SK-N-SH treated with all-trans-retinoic acid at 6 μM for 48 hours (cell line): ENCODE results near the gene SLC38A2.

Source experiments
- ATAC-seq: fragments of 200-7000 bp; cut with Tn5 transposase; 3 replicates; pipeline ENCODE4 v1.9.1; 2020; ENCODE audit warnings: mild to moderate bottlenecking, moderate library complexity
- ARNTL ChIP-seq: fragments of 450-650 bp; formaldehyde crosslinking; IDR thresholded peaks from 2 replicates; pipeline ENCODE4 v1.5.0; 2020; ENCODE audit warnings: low read depth, mild to moderate bottlenecking, moderate library complexity, borderline replicate concordance
- BACH2 ChIP-seq: fragments of 250-450 bp; sonication (Bioruptor Pico); IDR thresholded peaks from 2 replicates; pipeline ENCODE4 v1.9.0; 2021; ENCODE audit warnings: mild to moderate bottlenecking, borderline replicate concordance
- CSDC2 ChIP-seq: fragments of 250-450 bp; sonication (Bioruptor Pico); IDR thresholded peaks from 2 replicates; pipeline ENCODE4 v1.5.0; 2020; ENCODE audit warnings: mild to moderate bottlenecking, moderate library complexity
- ESRRG ChIP-seq: fragments of 250-450 bp; sonication (Bioruptor Pico); IDR thresholded peaks from 2 replicates; pipeline ENCODE4 v1.6.1; 2021; ENCODE audit warnings: mild to moderate bottlenecking
- GLIS3 ChIP-seq: fragments of 250-450 bp; sonication (Bioruptor Pico); IDR thresholded peaks from 2 replicates; pipeline ENCODE4 v1.5.0; 2020; ENCODE audit warnings: mild to moderate bottlenecking, moderate library complexity
- ISL1 ChIP-seq: fragments of 250-450 bp; sonication (Bioruptor Pico); IDR thresholded peaks from 2 replicates; pipeline ENCODE4 v2.1.2; 2022; ENCODE audit warnings: mild to moderate bottlenecking, moderate library complexity
- OSR1 ChIP-seq: fragments of 250-450 bp; sonication (Bioruptor Pico); IDR thresholded peaks from 2 replicates; pipeline ENCODE4 v1.8.0; 2022; ENCODE audit warnings: moderate library complexity, mild to moderate bottlenecking, inconsistent platforms
- PPARA ChIP-seq: fragments of 250-450 bp; sonication (Bioruptor Pico); IDR thresholded peaks from 2 replicates; pipeline ENCODE4 v1.5.0; 2020; ENCODE audit warnings: mild to moderate bottlenecking, borderline replicate concordance
- RARB ChIP-seq: fragments of 250-450 bp; sonication (Bioruptor Pico); IDR thresholded peaks from 2 replicates; pipeline ENCODE4 v1.8.0; 2021; ENCODE audit warnings: mild to moderate bottlenecking, moderate library complexity
- SNAI2 ChIP-seq: fragments of 250-450 bp; sonication (Bioruptor Pico); IDR thresholded peaks from 2 replicates; pipeline ENCODE4 v1.5.0; 2020; ENCODE audit warnings: mild to moderate bottlenecking, moderate library complexity
- TCF4 ChIP-seq: fragments of 250-450 bp; sonication (Bioruptor Pico); IDR thresholded peaks from 2 replicates; pipeline ENCODE4 v1.8.0; 2021; ENCODE audit warnings: mild to moderate bottlenecking, moderate library complexity, borderline replicate concordance
- TOX ChIP-seq: fragments of 250-450 bp; sonication (Bioruptor Pico); IDR thresholded peaks from 2 replicates; pipeline ENCODE4 v1.8.0; 2021; ENCODE audit warnings: mild to moderate bottlenecking, moderate library complexity, borderline replicate concordance
- ZC3H10 ChIP-seq: fragments of 250-450 bp; sonication (Bioruptor Pico); IDR thresholded peaks from 2 replicates; pipeline ENCODE4 v1.5.1; 2021; ENCODE audit warnings: mild to moderate bottlenecking, moderate library complexity
- ZFP3 ChIP-seq: fragments of 250-450 bp; sonication (Bioruptor Pico); IDR thresholded peaks from 2 replicates; pipeline ENCODE4 v1.5.0; 2020; ENCODE audit warnings: mild to moderate bottlenecking, moderate library complexity
- ZFP30 ChIP-seq: fragments of 450-650 bp; formaldehyde crosslinking; IDR thresholded peaks from 2 replicates; pipeline ENCODE4 v1.5.0; 2022; ENCODE audit warnings: mild to moderate bottlenecking, moderate library complexity
- ZNF565 ChIP-seq: fragments of 450-650 bp; formaldehyde crosslinking; conservative IDR thresholded peaks from 2 replicates; pipeline ENCODE4 v1.5.0; 2020; ENCODE audit warnings: low read depth, mild to moderate bottlenecking, moderate library complexity
- ZNF70 ChIP-seq: fragments of 450-650 bp; formaldehyde crosslinking; IDR thresholded peaks from 2 replicates; pipeline ENCODE4 v1.5.0; 2020; ENCODE audit warnings: mild to moderate bottlenecking, moderate library complexity
- ZNF8 ChIP-seq: fragments of 450-650 bp; formaldehyde crosslinking; IDR thresholded peaks from 2 replicates; pipeline ENCODE4 v1.5.0; 2020; ENCODE audit warnings: mild to moderate bottlenecking, moderate library complexity
- TF ChIP-seq, protein P1 (sequence below): fragments of 250-450 bp; sonication (Bioruptor Pico); IDR thresholded peaks from 2 replicates; pipeline ENCODE4 v1.8.0; 2020; ENCODE audit warnings: mild to moderate bottlenecking, moderate library complexity, borderline replicate concordance
- TF ChIP-seq, protein P2 (sequence below): fragments of 250-450 bp; sonication (Bioruptor Pico); IDR thresholded peaks from 2 replicates; pipeline ENCODE4 v1.5.1; 2021; ENCODE audit warnings: mild to moderate bottlenecking, moderate library complexity
- TF ChIP-seq, protein P3 (sequence below): fragments of 250-450 bp; sonication (Bioruptor Pico); IDR thresholded peaks from 2 replicates; pipeline ENCODE4 v1.5.0; 2020; ENCODE audit warnings: mild to moderate bottlenecking, moderate library complexity
- TF ChIP-seq, protein P4 (sequence below): fragments of 250-450 bp; sonication (Bioruptor Pico); IDR thresholded peaks from 2 replicates; pipeline ENCODE4 v1.5.1; 2020; ENCODE audit warnings: low read depth, mild to moderate bottlenecking, moderate library complexity
- TF ChIP-seq, protein P5 (sequence below): fragments of 250-450 bp; sonication (Bioruptor Pico); IDR thresholded peaks from 2 replicates; pipeline ENCODE4 v1.8.0; 2021; ENCODE audit warnings: low read depth, mild to moderate bottlenecking, moderate library complexity, borderline replicate concordance

SLC38A2 gene

DNA sequence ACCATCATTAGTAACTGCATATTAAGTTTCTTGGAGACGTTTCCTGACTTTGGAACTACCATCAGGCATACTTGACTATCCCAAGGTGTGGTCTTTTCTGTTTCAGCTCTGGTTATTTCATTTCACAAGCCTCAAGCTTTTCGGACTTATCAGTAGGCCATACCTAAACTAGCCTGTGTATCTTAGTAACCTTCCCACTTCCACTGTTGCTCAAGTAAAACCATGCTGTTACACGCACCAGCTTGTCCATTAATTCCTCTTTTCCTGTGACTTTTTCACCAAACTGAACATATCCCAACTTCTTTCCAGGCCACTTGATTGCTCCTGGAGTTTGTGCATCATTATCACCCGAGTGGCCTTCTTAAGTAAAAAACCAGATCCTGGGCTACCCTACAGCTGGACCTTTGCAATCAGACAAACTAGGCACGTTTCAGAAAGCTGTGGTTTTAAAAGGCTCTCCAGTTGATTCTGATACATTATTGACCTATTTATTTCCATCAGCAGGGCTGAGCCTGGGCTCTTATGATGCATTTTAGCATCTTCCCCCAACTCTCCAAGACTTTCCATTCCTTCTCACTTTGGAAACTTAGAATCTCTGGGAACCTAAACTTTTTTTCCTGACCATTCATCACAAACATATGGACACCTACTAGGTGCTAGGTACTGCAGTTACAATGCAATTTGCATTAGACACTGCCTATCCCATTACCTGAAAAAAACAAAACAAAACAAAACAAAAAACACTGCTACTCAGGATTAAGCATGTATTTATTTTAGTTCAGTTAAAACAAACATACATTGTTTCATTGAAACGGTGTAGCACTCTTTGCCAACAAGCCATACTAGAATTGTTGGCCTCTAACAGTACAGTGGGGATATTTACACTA, 14.9 kb downstream of the SLC38A2 start:
- no peak for TF ChIP-seq ZNF565
- TF ChIP-seq ISL1 = no peak
- TF ChIP-seq CSDC2 (CRISPR knock-in tag) = no peak
- TF ChIP-seq ZC3H10 (CRISPR knock-in tag) = peak; percentile 56
- TF ChIP-seq BACH2 (CRISPR knock-in tag) = no peak
- TF ChIP-seq, protein P1, sequence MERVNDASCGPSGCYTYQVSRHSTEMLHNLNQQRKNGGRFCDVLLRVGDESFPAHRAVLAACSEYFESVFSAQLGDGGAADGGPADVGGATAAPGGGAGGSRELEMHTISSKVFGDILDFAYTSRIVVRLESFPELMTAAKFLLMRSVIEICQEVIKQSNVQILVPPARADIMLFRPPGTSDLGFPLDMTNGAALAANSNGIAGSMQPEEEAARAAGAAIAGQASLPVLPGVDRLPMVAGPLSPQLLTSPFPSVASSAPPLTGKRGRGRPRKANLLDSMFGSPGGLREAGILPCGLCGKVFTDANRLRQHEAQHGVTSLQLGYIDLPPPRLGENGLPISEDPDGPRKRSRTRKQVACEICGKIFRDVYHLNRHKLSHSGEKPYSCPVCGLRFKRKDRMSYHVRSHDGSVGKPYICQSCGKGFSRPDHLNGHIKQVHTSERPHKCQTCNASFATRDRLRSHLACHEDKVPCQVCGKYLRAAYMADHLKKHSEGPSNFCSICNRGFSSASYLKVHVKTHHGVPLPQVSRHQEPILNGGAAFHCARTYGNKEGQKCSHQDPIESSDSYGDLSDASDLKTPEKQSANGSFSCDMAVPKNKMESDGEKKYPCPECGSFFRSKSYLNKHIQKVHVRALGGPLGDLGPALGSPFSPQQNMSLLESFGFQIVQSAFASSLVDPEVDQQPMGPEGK (CRISPR knock-in tag) = peak; percentile 87
- TF ChIP-seq, protein P2, sequence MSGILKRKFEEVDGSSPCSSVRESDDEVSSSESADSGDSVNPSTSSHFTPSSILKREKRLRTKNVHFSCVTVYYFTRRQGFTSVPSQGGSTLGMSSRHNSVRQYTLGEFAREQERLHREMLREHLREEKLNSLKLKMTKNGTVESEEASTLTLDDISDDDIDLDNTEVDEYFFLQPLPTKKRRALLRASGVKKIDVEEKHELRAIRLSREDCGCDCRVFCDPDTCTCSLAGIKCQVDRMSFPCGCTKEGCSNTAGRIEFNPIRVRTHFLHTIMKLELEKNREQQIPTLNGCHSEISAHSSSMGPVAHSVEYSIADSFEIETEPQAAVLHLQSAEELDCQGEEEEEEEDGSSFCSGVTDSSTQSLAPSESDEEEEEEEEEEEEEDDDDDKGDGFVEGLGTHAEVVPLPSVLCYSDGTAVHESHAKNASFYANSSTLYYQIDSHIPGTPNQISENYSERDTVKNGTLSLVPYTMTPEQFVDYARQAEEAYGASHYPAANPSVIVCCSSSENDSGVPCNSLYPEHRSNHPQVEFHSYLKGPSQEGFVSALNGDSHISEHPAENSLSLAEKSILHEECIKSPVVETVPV = peak; percentile 81
- TF ChIP-seq ZNF8 (CRISPR knock-in tag) = peak; percentile 40; the same call in 1 of the 2 replicates
- peak; percentile 87 for TF ChIP-seq ESRRG (CRISPR knock-in tag)
- TF ChIP-seq TCF4 (CRISPR knock-in tag) = peak; percentile 67
- TF ChIP-seq TOX (CRISPR knock-in tag) = peak; percentile 67
- TF ChIP-seq, protein P3, sequence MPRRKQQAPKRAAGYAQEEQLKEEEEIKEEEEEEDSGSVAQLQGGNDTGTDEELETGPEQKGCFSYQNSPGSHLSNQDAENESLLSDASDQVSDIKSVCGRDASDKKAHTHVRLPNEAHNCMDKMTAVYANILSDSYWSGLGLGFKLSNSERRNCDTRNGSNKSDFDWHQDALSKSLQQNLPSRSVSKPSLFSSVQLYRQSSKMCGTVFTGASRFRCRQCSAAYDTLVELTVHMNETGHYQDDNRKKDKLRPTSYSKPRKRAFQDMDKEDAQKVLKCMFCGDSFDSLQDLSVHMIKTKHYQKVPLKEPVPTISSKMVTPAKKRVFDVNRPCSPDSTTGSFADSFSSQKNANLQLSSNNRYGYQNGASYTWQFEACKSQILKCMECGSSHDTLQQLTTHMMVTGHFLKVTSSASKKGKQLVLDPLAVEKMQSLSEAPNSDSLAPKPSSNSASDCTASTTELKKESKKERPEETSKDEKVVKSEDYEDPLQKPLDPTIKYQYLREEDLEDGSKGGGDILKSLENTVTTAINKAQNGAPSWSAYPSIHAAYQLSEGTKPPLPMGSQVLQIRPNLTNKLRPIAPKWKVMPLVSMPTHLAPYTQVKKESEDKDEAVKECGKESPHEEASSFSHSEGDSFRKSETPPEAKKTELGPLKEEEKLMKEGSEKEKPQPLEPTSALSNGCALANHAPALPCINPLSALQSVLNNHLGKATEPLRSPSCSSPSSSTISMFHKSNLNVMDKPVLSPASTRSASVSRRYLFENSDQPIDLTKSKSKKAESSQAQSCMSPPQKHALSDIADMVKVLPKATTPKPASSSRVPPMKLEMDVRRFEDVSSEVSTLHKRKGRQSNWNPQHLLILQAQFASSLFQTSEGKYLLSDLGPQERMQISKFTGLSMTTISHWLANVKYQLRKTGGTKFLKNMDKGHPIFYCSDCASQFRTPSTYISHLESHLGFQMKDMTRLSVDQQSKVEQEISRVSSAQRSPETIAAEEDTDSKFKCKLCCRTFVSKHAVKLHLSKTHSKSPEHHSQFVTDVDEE = no peak
- TF ChIP-seq, protein P4, sequence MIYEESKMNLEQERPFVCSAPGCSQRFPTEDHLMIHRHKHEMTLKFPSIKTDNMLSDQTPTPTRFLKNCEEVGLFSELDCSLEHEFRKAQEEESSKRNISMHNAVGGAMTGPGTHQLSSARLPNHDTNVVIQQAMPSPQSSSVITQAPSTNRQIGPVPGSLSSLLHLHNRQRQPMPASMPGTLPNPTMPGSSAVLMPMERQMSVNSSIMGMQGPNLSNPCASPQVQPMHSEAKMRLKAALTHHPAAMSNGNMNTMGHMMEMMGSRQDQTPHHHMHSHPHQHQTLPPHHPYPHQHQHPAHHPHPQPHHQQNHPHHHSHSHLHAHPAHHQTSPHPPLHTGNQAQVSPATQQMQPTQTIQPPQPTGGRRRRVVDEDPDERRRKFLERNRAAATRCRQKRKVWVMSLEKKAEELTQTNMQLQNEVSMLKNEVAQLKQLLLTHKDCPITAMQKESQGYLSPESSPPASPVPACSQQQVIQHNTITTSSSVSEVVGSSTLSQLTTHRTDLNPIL (CRISPR knock-in tag) = peak; percentile 93
- TF ChIP-seq OSR1 (CRISPR knock-in tag) = no peak
- TF ChIP-seq ZFP3 (CRISPR knock-in tag) = no peak
- TF ChIP-seq, protein P5, sequence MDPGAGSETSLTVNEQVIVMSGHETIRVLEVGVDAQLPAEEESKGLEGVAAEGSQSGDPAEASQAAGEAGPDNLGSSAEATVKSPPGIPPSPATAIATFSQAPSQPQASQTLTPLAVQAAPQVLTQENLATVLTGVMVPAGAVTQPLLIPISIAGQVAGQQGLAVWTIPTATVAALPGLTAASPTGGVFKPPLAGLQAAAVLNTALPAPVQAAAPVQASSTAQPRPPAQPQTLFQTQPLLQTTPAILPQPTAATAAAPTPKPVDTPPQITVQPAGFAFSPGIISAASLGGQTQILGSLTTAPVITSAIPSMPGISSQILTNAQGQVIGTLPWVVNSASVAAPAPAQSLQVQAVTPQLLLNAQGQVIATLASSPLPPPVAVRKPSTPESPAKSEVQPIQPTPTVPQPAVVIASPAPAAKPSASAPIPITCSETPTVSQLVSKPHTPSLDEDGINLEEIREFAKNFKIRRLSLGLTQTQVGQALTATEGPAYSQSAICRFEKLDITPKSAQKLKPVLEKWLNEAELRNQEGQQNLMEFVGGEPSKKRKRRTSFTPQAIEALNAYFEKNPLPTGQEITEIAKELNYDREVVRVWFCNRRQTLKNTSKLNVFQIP (CRISPR knock-in tag) = peak; percentile 78
- TF ChIP-seq SNAI2 (CRISPR knock-in tag) = peak; percentile 20; the same call in 1 of the 2 replicates
- TF ChIP-seq ZFP30 = no peak
- TF ChIP-seq GLIS3 = no peak; the same call in none of the 2 replicates
- TF ChIP-seq PPARA (CRISPR knock-in tag) = no peak
- TF ChIP-seq ZNF70 (CRISPR knock-in tag) = no peak
- peak; percentile 94 for TF ChIP-seq RARB (CRISPR knock-in tag)
- peak; percentile 46; the same call in 1 of the 2 replicates for TF ChIP-seq ARNTL (CRISPR knock-in tag)
- ATAC-seq = peak; percentile 48
